Measurements from ENCODE around the gene ATF6. TPM values are rescaled to one million over a fixed set of nuclear protein-coding genes. Genes with fewer than 3 reads are reported as not detected.

Gene ATF6
- total and polyA plus RNA-seq, 2 of the 4 experiments (the other 2 are of a cell fraction), result 12.2 to 17.6 TPM

DNA sequence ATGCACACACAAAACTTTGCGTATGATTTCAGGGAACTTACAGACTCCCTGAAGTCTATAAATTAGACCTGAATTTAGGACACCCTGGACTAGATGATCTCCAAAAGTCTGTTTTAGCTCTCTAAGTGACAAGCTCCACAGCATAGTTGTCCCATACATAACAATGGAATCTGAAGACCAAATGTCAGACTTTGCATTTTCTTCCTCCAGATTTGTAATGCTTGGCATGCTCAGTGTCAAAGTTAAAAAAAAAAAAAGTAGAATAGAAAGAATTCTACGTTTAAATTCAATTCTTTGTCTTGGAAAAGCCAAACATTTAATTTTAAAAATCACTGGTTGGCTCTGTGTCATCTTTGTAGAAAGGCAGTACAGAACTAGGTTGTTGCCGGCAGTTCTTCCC, 190.8 kb downstream of the ATF6 start:
- Histone ChIP-seq H3K14ac (replicated peaks; ENCODE audit: low read depth, low read length) (no peak overlapping the region), H4K8ac (ENCODE audit: low read depth in 2 of 2, low read length in 2 of 2) (no peak overlapping the region), H2BK20ac (ENCODE audit: low read depth, low read length) (no peak overlapping the region), H2BK5ac (ENCODE audit: low read depth, low read length, poor library complexity, severe bottlenecking) (no peak overlapping the region), H3K23ac (ENCODE audit: low read depth, low read length) (no peak overlapping the region), H2BK120ac (ENCODE audit: low read depth, low read length) (no peak overlapping the region), H2BK15ac (ENCODE audit: low read depth, low read length) (no peak overlapping the region), H3K27me3 (ENCODE audit: control insufficient read depth, insufficient read depth, low read length) (no peaks in the 10 kb centered on the region), H3K79me1 (ENCODE audit: low read depth in 1 of 2, low read length in 2 of 2) (0 out of 4 replicates have a peak, but pooled peaks cover 0 to 3% of the 10 kb centered on the region in 2 experiments), H4K5ac (ENCODE audit: low read depth, low read length) (no peak overlapping the region), H2AK9ac (replicated peaks; ENCODE audit: low read depth, low read length, poor library complexity) (no peak overlapping the region), H3K18ac (ENCODE audit: low read depth, low read length) (no peak overlapping the region), H3K4me3 (ENCODE audit: insufficient read depth, low read depth, low read length) (no peak overlapping the region), H3K9me1 (ENCODE audit: insufficient read depth, low read length) (0 out of 2 replicates have a peak, but pooled peaks cover 3% of the 10 kb centered on the region), H3K36me3 (ENCODE audit: control insufficient read depth, insufficient read depth, low read length) (no peaks in the 10 kb centered on the region; the same call in 1 of the 2 replicates), H3K9me3 (ENCODE audit: control insufficient read depth, insufficient read depth, low read length) (no peaks in the 10 kb centered on the region), H4K91ac (ENCODE audit: insufficient read depth, low read depth, low read length) (no peak overlapping the region), H3K56ac (ENCODE audit: extremely low read depth, insufficient read depth, low read length) (no peak overlapping the region), H3K27ac (ENCODE audit: insufficient read depth, low read length) (no peak overlapping the region), H3K4ac (ENCODE audit: low read depth, low read length) (no peak overlapping the region), H3K9ac (ENCODE audit: low read depth, low read length) (no peak overlapping the region), H4K20me1 (ENCODE audit: insufficient read depth, low read length) (no peaks in the 10 kb centered on the region), H3K4me2 (ENCODE audit: low read depth, low read length) (no peak overlapping the region), H2AFZ (replicated peaks; ENCODE audit: low read length, poor library complexity) (no peak overlapping the region), H3K4me1 (ENCODE audit: control insufficient read depth, insufficient read depth, low read length) (peaks cover 8% of the 10 kb centered on the region), H2AK5ac (ENCODE audit: low read depth, low read length) (no peak overlapping the region)
- dilution Hi-C loops (cut with HindIII; ENCODE audit: low sequenced_read_pairs, unreplicated experiment), result no loop called here
- no peak for ATAC-seq (ENCODE audit: low read depth)
- WGBS, 2 experiments (ENCODE audit: extremely low coverage in 2 of 2, insufficient read length in 1 of 2), result 63% methylated on average over 2 of the region's 3 CpGs; no CpG with 5 or more reads in 1 of the 2 experiments
- BruUV-seq (replicated peaks), result no TSS peak
- in situ Hi-C loops (cut with MboI; ENCODE audit: low sequenced_read_pairs), result no loop called here
- TF ChIP-seq MAZ (IDR thresholded peaks at IDR 0.05; ENCODE audit: borderline replicate concordance, low read depth, low read length) (no peak), MAFK (IDR thresholded peaks at IDR 0.05; ENCODE audit: low read depth, low read length) (no peak), RAD21 (IDR thresholded peaks at IDR 0.05; ENCODE audit: low read length) (no peak), POLR2A (IDR thresholded peaks at IDR 0.05; ENCODE audit: low read depth, low read length) (no peak), RCOR1 (IDR thresholded peaks at IDR 0.05; ENCODE audit: insufficient replicate concordance, low read length) (no peak), CTCF (conservative IDR thresholded peaks at IDR 0.05; ENCODE audit: low read depth, low read length) (no peak), SMC3 (IDR thresholded peaks at IDR 0.05; ENCODE audit: low read depth, low read length) (no peak), CHD1 (IDR thresholded peaks at IDR 0.05; ENCODE audit: low read depth, low read length) (no peak), MXI1 (IDR thresholded peaks at IDR 0.05; ENCODE audit: borderline replicate concordance, low read depth, low read length) (no peak), RFX5 (IDR thresholded peaks at IDR 0.05; ENCODE audit: low read depth, low read length) (no peak)
- TF ChIP-seq, protein P1, sequence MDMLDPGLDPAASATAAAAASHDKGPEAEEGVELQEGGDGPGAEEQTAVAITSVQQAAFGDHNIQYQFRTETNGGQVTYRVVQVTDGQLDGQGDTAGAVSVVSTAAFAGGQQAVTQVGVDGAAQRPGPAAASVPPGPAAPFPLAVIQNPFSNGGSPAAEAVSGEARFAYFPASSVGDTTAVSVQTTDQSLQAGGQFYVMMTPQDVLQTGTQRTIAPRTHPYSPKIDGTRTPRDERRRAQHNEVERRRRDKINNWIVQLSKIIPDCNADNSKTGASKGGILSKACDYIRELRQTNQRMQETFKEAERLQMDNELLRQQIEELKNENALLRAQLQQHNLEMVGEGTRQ (IDR thresholded peaks at IDR 0.05; ENCODE audit: low read depth, low read length), result no peak
- no peak for DNase-seq
- intact Hi-C loops (cut with micrococcal nuclease), result no loop called here
- POLR2A ChIA-PET (ENCODE audit: unreplicated experiment), result no interaction called here
- CTCF ChIA-PET, result no interaction called here
